Right forelimb (tissue), 1 donor: ENCODE results near the gene SYT10.
"Not testable (repeated sequence)": the region's sequence is repeated elsewhere in the genome, so short reads cannot be mapped to it uniquely, and the experiment has no call there.

Experiments used
- DNase-seq: peaks from one replicate; pipeline ENCODE4 v3.0.0-alpha.2; 2018

The SYT10 gene

DNA sequence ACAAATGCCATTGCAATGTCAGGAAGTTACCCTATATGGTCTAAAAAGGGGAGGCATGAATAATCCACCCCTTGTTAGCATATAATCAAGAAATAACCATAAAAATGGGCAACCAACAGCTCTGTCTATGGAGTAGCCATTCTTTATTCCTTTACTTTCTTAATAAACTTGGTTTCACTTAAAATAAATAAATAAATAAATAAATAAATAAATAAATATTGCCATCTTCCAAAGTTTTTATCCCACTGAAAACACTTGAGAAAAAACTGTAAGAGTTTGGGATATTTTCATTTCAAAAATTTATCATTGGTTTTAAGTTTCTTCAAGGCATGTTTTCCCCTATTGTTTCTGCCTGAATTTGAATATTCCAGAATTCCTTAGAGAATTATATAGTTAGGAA is 89.8 kb downstream of the SYT10 start:
- DNase-seq = no peak

DNA sequence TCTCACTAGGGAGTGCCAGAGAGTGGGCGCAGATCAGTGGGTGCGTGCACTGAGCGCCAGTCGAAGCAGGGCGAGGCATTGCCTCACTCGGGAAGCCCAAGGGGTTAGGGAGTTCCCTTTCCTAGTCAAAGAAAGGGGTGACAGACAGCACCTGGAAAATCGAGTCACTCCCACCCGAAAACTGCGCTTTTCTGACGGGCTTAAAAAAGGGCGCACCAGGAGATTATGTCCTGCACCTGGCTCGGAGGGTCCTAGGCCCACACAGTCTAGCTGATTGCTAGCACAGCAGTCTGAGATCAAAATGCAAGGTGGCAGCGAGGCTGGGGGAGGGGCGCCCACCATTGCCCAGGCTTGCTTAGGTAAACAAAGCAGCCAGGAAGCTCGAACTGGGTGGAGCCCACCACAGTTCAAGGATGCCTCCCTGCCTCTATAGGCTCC is 107.6 kb downstream of the SYT10 start:
- not testable (repeated sequence) for DNase-seq

DNA sequence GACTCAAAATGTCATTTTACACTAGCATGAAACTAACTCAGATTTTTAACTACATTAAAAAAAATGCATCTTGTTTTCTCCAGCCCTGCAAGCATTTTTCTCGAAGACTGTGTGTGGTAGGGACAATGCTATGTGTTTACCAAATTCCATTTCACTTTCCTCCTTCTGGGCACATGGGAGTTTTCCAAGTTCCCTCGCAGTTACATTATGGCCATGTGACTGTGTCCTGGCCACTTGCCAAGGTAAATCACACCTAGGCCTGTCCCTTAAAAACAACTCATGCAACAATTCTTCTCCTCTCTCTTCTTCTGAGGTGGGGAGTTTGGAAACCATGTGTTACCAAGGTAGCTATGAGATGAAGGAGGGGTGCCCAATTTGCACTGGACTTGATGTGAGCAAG is 108.7 kb downstream of the SYT10 start:
- no peak for DNase-seq
